Progenitor cell of endocrine pancreas (in vitro differentiated cells): ENCODE results near the gene TMCC2. TPM values are rescaled to one million over a fixed set of nuclear protein-coding genes. Genes with fewer than 3 reads are reported as not detected.

Source experiments
- DNase-seq: peaks from one replicate; pipeline ENCODE4 v3.0.0; 2021; ENCODE audit warnings: low spot score; ENCODE audit not compliant: unreplicated experiment
- H3K27ac Mint-ChIP-seq: 2 replicates; pipeline ENCODE4 v1.8.0; 2021; ENCODE audit warnings: mild to moderate bottlenecking, moderate library complexity, mixed read lengths
- H3K27me3 Mint-ChIP-seq: 2 replicates; pipeline ENCODE4 v1.8.0; 2021; ENCODE audit warnings: mixed read lengths
- H3K36me3 Mint-ChIP-seq: 2 replicates; pipeline ENCODE4 v1.8.0; 2022; ENCODE audit warnings: mixed read lengths; ENCODE audit not compliant: insufficient read depth
- H3K4me1 Mint-ChIP-seq: 2 replicates; pipeline ENCODE4 v1.8.0; 2021; ENCODE audit warnings: low read depth, mixed read lengths
- H3K4me3 Mint-ChIP-seq: 2 replicates; pipeline ENCODE4 v1.8.0; 2021; ENCODE audit warnings: low read depth, mild to moderate bottlenecking, moderate library complexity, mixed read lengths
- H3K9me3 Mint-ChIP-seq: 2 replicates; pipeline ENCODE4 v1.8.0; 2021; ENCODE audit warnings: low read depth, mixed read lengths
- total RNA-seq: library from RNA; stranded (reverse); gene quantifications from 2 replicates; pipeline ENCODE4 v1.2.1, GENCODE V29; 2021
- TF ChIP-seq, protein P1 (sequence below): fragments of 200-600 bp; sonication (generic); IDR thresholded peaks from one replicate; pipeline ENCODE4 v1.5.0; 2021; ENCODE audit warnings: antibody characterized with exemption, mild to moderate bottlenecking; ENCODE audit not compliant: unreplicated experiment

Gene TMCC2
- total RNA-seq, 1 donor from 2014 or later: 4.6 TPM

DNA sequence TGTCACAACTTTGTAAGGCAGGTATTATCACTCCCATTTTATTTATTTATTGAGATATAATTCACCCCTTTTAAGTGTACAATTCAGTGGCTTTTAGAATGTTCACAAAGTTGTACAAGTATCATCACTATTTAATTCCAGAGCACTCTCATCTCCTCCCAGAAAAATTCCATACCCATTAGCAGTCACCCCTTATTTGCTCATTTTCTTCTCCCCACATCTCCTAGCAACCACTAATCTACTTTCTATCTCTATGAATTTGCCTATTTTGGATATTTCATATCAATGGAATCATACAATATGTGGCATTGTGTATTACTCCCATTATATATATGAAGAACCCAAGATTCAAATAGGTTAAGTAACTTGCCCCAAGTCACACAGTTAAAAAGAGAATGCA lies 23.2 kb upstream of the TMCC2 start:
- TF ChIP-seq, protein P1, sequence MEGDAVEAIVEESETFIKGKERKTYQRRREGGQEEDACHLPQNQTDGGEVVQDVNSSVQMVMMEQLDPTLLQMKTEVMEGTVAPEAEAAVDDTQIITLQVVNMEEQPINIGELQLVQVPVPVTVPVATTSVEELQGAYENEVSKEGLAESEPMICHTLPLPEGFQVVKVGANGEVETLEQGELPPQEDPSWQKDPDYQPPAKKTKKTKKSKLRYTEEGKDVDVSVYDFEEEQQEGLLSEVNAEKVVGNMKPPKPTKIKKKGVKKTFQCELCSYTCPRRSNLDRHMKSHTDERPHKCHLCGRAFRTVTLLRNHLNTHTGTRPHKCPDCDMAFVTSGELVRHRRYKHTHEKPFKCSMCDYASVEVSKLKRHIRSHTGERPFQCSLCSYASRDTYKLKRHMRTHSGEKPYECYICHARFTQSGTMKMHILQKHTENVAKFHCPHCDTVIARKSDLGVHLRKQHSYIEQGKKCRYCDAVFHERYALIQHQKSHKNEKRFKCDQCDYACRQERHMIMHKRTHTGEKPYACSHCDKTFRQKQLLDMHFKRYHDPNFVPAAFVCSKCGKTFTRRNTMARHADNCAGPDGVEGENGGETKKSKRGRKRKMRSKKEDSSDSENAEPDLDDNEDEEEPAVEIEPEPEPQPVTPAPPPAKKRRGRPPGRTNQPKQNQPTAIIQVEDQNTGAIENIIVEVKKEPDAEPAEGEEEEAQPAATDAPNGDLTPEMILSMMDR: no peak
- Mint-ChIP-seq H3K36me3 (no peaks in the 10 kb centered on the region), H3K9me3 (no peaks in the 10 kb centered on the region), H3K4me1 (peaks cover 5% of the 10 kb centered on the region), H3K27me3 (no peaks in the 10 kb centered on the region), H3K4me3 (no peak overlapping the region), H3K27ac (no peak overlapping the region)
- DNase-seq: no peak

DNA sequence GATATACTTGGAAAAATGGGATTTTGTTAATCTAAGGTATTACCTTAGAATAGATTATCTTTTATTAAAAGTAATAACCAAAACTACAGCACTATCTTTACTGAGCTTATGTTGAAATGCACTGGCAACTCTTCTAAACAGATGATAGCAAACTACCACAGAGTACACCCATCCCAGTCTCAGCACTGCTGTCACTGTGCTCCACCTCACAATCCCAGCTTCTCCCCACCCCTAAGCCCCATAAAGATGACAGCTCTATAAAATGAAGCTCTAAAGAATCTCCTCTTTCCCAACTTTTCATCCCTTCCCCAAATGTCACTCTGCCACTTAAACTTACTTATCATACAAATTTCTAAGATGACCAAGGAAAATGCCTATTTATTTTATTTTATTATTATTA lies 22.7 kb upstream of the TMCC2 start:
- H3K36me3 Mint-ChIP-seq: no peaks in the 10 kb centered on the region
- H3K9me3 Mint-ChIP-seq: no peaks in the 10 kb centered on the region
- H3K27me3 Mint-ChIP-seq: no peaks in the 10 kb centered on the region
- TF ChIP-seq, protein P1: no peak
- DNase-seq: no peak
- no peak overlapping the region for H3K4me3 Mint-ChIP-seq
- H3K27ac Mint-ChIP-seq: no peak overlapping the region
- peaks cover 8% of the 10 kb centered on the region for H3K4me1 Mint-ChIP-seq

DNA sequence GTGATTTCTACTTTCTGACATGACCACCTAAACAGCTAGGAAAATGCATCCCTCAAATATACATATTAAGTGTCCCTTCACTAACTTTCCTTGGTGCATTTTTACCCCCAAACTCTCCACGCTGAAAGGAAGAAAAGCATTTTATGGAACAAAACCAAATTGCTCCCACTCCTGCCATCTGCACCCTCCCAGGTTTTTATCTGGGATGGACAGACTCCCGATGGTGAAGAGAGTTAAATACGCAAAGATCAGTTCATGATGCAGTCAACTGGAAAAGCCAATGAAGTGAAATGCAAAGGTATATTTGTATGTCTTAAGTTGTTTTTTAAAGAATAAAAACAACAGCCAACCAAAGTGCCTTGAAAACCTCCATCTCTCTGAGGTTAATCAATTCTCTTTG lies 18.9 kb upstream of the TMCC2 start:
- Mint-ChIP-seq H3K9me3 (no peaks in the 10 kb centered on the region), H3K4me3 (peak overlapping the region; percentile 33), H3K4me1 (peaks cover 18% of the 10 kb centered on the region), H3K36me3 (no peaks in the 10 kb centered on the region), H3K27me3 (no peaks in the 10 kb centered on the region), H3K27ac (no peak overlapping the region)
- TF ChIP-seq, protein P1: no peak
- no peak for DNase-seq

DNA sequence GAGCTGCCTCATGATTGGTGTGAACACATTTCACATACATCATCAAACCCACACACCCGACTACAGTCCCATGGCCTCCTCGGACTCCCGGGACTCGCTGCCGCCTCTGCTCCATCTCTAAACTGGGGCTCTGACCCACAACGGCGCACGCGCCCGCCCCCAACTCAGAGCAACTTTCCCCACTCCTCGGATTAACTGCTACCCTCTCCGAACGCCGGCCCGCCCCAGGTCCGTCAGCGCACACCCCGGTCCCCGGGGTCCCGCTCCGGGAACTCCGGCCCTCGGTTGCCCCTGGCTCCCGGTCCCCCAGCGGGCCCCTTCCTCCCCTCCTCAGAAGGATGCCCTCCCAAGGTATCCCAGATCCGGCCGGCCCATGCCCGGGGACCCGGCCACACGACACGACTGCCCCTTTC lies 17.0 kb upstream of the TMCC2 start:
- no peaks in the 10 kb centered on the region for H3K9me3 Mint-ChIP-seq
- peaks cover 15% of the 10 kb centered on the region for H3K4me1 Mint-ChIP-seq
- H3K27me3 Mint-ChIP-seq: peaks cover 3% of the 10 kb centered on the region
- peak overlapping the region; percentile 97 for H3K27ac Mint-ChIP-seq
- no peaks in the 10 kb centered on the region for H3K36me3 Mint-ChIP-seq
- peak overlapping the region; percentile 96 for H3K4me3 Mint-ChIP-seq
- DNase-seq: no peak
- TF ChIP-seq, protein P1: no peak

DNA sequence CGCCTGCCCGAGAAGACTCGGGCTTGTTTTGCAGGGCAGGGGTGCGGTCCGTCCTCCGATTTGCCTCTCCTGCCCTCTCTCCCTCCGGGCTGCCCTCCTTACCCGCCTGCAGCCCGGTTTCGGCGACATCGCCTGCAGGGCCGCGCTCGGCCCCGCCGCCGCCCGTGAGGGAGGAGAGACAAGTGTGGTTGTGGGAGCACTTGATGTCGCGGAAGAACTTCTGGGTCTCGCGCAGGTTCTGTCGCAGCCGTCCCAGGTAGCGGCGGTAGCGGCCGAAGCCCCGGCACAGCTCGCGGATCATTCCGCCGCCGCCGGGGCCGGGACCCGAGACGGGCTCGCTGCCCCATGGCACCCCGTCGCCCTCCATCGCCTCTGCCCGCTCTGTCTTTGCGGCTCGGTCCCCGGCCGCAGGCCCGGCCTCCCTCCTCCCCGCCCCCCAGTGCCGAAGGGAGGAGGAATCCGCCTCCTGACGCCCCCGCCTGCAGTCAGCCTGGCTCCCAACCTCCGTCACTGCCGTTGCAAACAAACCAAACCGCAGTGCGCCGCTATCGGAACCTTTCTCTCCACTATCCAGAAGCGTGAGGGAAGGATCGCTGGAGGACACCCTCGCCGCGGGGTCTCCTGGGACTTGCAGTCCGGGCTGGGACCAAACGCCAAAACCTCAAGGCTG lies 16.4 kb upstream of the TMCC2 start, which contains the start of gene DSTYK:
DSTYK (minus strand) TSS at position 534 of the 670 bp plus-strand sequence; CDS start at position 367, 167 bp downstream.
- Mint-ChIP-seq H3K9me3 (no peaks in the 10 kb centered on the region), H3K4me1 (peaks cover 15% of the 10 kb centered on the region), H3K36me3 (no peaks in the 10 kb centered on the region), H3K27me3 (peaks cover 3% of the 10 kb centered on the region), H3K27ac (peak within 1 kb of the TSS; percentile 99), H3K4me3 (peak within 1 kb of the TSS; percentile 96)
- TF ChIP-seq, protein P1: no peak
- peak; percentile 78 for DNase-seq
